Superior temporal gyrus (tissue), 1 donor: ENCODE data around the gene GJB3.
"Not testable (repeated sequence)": the region's sequence is repeated elsewhere in the genome, so short reads cannot be mapped to it uniquely, and the experiment has no call there.

Experiments used
- DNase-seq: peaks from one replicate; pipeline ENCODE4 v3.0.0-alpha.2; 2016; ENCODE audit errors: extremely low spot score

The GJB3 gene

GRCh38 chr1:34759503-34760357 is 21.3 kb upstream of the GJB3 start, which contains the start of gene GJB4:
Gene GJB4, plus strand, starts transcription at chr1:34759740. Its CDS starts 1,515 bp downstream, at chr1:34761255.
- DNase-seq: no peak

- DNase-seq: no peak
Measured at GRCh38 chr1:34761176-34761761, 19.7 kb upstream of the GJB3 start.

- DNase-seq: no peak
Measured at GRCh38 chr1:34761776-34762307, 19.2 kb upstream of the GJB3 start.

GRCh38 chr1:34762474-34763141 is 18.4 kb upstream of the GJB3 start:
- no peak for DNase-seq

GRCh38 chr1:34763142-34763781 is 17.8 kb upstream of the GJB3 start:
- no peak for DNase-seq

GRCh38 chr1:34768856-34769255 is 12.2 kb upstream of the GJB3 start:
- DNase-seq: no peak

- DNase-seq: peak; percentile 71
Measured at GRCh38 chr1:34770891-34771504, 10.0 kb upstream of the GJB3 start.

GRCh38 chr1:34771573-34772371 is 9.2 kb upstream of the GJB3 start:
- no peak for DNase-seq

- not testable (repeated sequence) for DNase-seq
Measured at GRCh38 chr1:34773114-34773513, 7.9 kb upstream of the GJB3 start.

GRCh38 chr1:34774957-34775356 is 6.1 kb upstream of the GJB3 start:
- DNase-seq: no peak

- no peak for DNase-seq
Measured at GRCh38 chr1:34776911-34777310, 4.1 kb upstream of the GJB3 start.

- DNase-seq: no peak
Measured at GRCh38 chr1:34777519-34778321, 3.3 kb upstream of the GJB3 start.

GRCh38 chr1:34778381-34778780 is 2.6 kb upstream of the GJB3 start:
- no peak for DNase-seq

GRCh38 chr1:34779005-34779404 is 2.0 kb upstream of the GJB3 start:
- no peak for DNase-seq

- DNase-seq: no peak
Measured at GRCh38 chr1:34779526-34779925, 1.5 kb upstream of the GJB3 start.

- DNase-seq: no peak
Measured at GRCh38 chr1:34779962-34780361, 1.1 kb upstream of the GJB3 start.

GRCh38 chr1:34780528-34780927 is 486 bp upstream of the GJB3 start:
- DNase-seq: no peak

- no peak for DNase-seq
Measured at GRCh38 chr1:34781844-34782391, 904 bp downstream of the GJB3 start.

GRCh38 chr1:34784751-34785221 is 3.8 kb downstream of the GJB3 start:
- no peak for DNase-seq
